HL-60 (cell line): ENCODE measurements around the gene IQSEC1.

Source experiments
- DNase-seq, 2 experiments: peaks; one replicate each; pipeline ENCODE4 v3.0.0-alpha.2; 2010 to 2020; ENCODE audit warnings: low read depth in 1 of 2, low spot score in 1 of 2
- H3K27ac ChIP-seq: fragments of 250-450 bp; sonication (Bioruptor Pico); replicated peaks from 2 replicates; pipeline ENCODE4 v1.5.1; 2020; ENCODE audit warnings: mild to moderate bottlenecking, moderate library complexity
- H3K27me3 ChIP-seq: fragments of 250-450 bp; sonication (Bioruptor Pico); 2 replicates; pipeline ENCODE4 v1.5.1; 2021; ENCODE audit warnings: mild to moderate bottlenecking, moderate library complexity; ENCODE audit not compliant: insufficient read depth, poor library complexity, severe bottlenecking
- H3K4me3 ChIP-seq: replicated peaks from 2 replicates; pipeline ENCODE4 v1.5.1; 2011; ENCODE audit warnings: mild to moderate bottlenecking, control low read depth, low read length; ENCODE audit not compliant: insufficient read depth
- GABPA ChIP-seq: IDR thresholded peaks from 2 replicates; pipeline ENCODE4 v1.6.1; 2012; ENCODE audit warnings: low read depth
- POLR2AphosphoS5 ChIP-seq: IDR thresholded peaks from 2 replicates; pipeline ENCODE4 v1.6.1; 2012; ENCODE audit warnings: low read depth
- SPI1 ChIP-seq: IDR thresholded peaks from 2 replicates; pipeline ENCODE4 v1.6.1; 2012; ENCODE audit warnings: low read depth, mild to moderate bottlenecking, borderline replicate concordance
- TF ChIP-seq, protein P1 (sequence below): IDR thresholded peaks from one replicate; pipeline ENCODE4 v1.5.1; 2011; ENCODE audit warnings: low read length, control low read depth, inconsistent platforms; ENCODE audit not compliant: insufficient read depth
- TF ChIP-seq, protein P2 (sequence below): IDR thresholded peaks from 2 replicates; pipeline ENCODE4 v1.6.1; 2012; ENCODE audit warnings: low read depth; ENCODE audit not compliant: insufficient replicate concordance

IQSEC1 gene

DNA sequence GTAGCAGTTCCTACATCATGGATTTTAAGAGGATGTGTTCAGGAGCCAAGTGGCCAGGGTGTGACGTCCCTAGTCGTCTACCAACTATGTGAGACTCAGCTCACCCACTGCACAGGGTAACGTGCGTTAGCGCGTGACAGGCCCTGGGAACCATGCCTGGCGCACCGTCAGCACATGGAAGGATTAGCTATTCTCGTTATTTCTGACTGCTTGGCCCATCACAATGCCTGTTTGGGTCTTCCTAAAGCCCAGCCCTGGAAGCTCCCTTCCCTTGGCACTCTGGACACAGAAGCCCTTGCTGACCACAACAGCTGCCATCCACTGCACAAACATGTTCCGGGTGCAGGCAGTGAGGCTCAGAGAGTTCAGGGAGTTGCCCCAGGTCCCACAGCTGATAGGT is 140.9 kb downstream of the IQSEC1 start:
- no peak overlapping the region for H3K27ac ChIP-seq
- no peak for DNase-seq
- H3K27me3 ChIP-seq: no peaks in the 10 kb centered on the region
- no peak for TF ChIP-seq POLR2AphosphoS5
- TF ChIP-seq, protein P1, sequence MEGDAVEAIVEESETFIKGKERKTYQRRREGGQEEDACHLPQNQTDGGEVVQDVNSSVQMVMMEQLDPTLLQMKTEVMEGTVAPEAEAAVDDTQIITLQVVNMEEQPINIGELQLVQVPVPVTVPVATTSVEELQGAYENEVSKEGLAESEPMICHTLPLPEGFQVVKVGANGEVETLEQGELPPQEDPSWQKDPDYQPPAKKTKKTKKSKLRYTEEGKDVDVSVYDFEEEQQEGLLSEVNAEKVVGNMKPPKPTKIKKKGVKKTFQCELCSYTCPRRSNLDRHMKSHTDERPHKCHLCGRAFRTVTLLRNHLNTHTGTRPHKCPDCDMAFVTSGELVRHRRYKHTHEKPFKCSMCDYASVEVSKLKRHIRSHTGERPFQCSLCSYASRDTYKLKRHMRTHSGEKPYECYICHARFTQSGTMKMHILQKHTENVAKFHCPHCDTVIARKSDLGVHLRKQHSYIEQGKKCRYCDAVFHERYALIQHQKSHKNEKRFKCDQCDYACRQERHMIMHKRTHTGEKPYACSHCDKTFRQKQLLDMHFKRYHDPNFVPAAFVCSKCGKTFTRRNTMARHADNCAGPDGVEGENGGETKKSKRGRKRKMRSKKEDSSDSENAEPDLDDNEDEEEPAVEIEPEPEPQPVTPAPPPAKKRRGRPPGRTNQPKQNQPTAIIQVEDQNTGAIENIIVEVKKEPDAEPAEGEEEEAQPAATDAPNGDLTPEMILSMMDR: no peak
- no peak for TF ChIP-seq GABPA
- TF ChIP-seq SPI1: no peak
- TF ChIP-seq, protein P2, sequence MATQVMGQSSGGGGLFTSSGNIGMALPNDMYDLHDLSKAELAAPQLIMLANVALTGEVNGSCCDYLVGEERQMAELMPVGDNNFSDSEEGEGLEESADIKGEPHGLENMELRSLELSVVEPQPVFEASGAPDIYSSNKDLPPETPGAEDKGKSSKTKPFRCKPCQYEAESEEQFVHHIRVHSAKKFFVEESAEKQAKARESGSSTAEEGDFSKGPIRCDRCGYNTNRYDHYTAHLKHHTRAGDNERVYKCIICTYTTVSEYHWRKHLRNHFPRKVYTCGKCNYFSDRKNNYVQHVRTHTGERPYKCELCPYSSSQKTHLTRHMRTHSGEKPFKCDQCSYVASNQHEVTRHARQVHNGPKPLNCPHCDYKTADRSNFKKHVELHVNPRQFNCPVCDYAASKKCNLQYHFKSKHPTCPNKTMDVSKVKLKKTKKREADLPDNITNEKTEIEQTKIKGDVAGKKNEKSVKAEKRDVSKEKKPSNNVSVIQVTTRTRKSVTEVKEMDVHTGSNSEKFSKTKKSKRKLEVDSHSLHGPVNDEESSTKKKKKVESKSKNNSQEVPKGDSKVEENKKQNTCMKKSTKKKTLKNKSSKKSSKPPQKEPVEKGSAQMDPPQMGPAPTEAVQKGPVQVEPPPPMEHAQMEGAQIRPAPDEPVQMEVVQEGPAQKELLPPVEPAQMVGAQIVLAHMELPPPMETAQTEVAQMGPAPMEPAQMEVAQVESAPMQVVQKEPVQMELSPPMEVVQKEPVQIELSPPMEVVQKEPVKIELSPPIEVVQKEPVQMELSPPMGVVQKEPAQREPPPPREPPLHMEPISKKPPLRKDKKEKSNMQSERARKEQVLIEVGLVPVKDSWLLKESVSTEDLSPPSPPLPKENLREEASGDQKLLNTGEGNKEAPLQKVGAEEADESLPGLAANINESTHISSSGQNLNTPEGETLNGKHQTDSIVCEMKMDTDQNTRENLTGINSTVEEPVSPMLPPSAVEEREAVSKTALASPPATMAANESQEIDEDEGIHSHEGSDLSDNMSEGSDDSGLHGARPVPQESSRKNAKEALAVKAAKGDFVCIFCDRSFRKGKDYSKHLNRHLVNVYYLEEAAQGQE: no peak
- H3K4me3 ChIP-seq: no peak overlapping the region

DNA sequence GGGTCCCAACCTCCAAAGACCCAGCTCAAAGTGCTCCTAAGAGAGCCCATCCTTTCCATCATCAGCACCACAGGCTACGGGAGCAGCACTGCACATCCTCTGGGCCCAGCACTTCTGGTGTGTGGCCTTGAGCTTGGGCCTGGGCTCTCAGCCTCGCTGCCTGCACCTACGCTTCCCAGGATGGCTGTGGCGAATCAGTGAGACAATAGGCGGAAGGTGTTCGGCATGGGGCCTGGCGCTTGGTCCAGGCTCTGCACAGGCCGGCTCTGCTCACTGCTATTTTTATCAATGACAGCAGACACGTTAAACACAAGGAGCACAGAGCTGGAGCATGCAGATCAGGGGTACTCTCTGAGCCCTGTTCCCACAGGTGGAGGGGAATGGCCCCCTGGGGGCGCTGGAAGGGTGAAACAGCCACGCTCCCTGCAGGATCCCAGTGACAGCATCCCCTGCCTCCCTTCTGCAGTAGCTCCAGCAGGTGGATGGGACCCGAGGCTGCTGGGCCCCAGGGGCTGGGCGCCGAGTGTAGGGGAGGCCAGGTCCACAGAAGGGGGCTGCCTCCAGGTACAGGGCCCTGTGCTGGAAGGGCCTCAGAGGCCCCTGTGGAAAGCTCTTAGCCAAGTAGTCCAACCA is 141.8 kb downstream of the IQSEC1 start:
- TF ChIP-seq POLR2AphosphoS5: no peak
- TF ChIP-seq, protein P2: no peak
- TF ChIP-seq, protein P1: no peak
- no peak for TF ChIP-seq SPI1
- no peak for TF ChIP-seq GABPA
- Histone ChIP-seq H3K27me3 (no peaks in the 10 kb centered on the region), H3K27ac (no peak overlapping the region), H3K4me3 (no peak overlapping the region)
- DNase-seq: no peak

DNA sequence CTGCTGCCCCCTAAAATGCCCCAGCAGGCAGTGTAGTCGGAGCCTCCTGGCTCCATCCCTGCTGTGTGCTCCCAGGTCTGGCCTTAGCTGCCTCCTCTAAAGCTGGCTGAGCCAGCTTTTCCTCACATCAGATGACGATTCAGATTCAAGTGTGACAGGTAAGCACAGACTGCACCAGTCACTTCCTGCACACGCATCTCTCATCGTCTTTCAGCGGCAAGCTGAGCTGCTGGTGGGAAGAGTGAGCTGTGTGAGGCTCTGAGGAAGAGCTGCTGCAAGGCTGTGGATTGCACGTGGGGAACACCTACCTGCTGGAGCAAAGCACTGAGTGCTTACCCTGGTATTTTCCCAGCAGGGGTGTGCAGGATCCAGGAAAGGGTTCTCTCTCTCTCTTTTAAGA is 143.4 kb downstream of the IQSEC1 start:
- Histone ChIP-seq H3K27me3 (no peaks in the 10 kb centered on the region), H3K27ac (no peak overlapping the region), H3K4me3 (no peak overlapping the region)
- no peak for DNase-seq
- TF ChIP-seq POLR2AphosphoS5 (no peak), SPI1 (no peak), GABPA (no peak)
- TF ChIP-seq, protein P2: no peak
- TF ChIP-seq, protein P1: no peak
